Activated B cell treated with CpG ODN at 0.5 μM for 24 hours (primary cell): ENCODE data around the gene STIMATE. TPM values are rescaled to one million over a fixed set of nuclear protein-coding genes. Genes with fewer than 3 reads are reported as not detected.

ENCODE experiments used
- ATAC-seq: fragments of 200-7000 bp; cut with Tn5 transposase; one replicate; pipeline ENCODE4 v1.10.0; 2021; ENCODE audit warnings: low read depth, mild to moderate bottlenecking, moderate library complexity
- CTCF ChIA-PET: fragments of 350-600 bp; sonication (Branson Sonifier 250); formaldehyde crosslinking; loops from one replicate; lab custom pipeline; 2021; ENCODE audit warnings: antibody characterized with exemption; lab: Charles Lee
- POLR2A ChIA-PET: fragments of 350-600 bp; sonication (Branson Sonifier 250); formaldehyde crosslinking; loops from one replicate; lab custom pipeline; 2021; ENCODE audit warnings: antibody characterized with exemption; lab: Charles Lee
- DNase-seq: peaks from one replicate; pipeline ENCODE4 v3.0.0; 2022
- H3K27ac Mint-ChIP-seq: one replicate; pipeline ENCODE4 v1.8.0; 2020; ENCODE audit warnings: mixed read lengths
- H3K27me3 Mint-ChIP-seq: one replicate; pipeline ENCODE4 v1.8.0; 2021; ENCODE audit warnings: mixed read lengths
- H3K36me3 Mint-ChIP-seq: one replicate; pipeline ENCODE4 v1.8.0; 2021; ENCODE audit warnings: low read depth, mixed read lengths
- H3K4me1 Mint-ChIP-seq: one replicate; pipeline ENCODE4 v1.8.0; 2021; ENCODE audit warnings: mixed read lengths
- H3K4me3 Mint-ChIP-seq: one replicate; pipeline ENCODE4 v1.8.0; 2020; ENCODE audit warnings: mild to moderate bottlenecking, mixed read lengths
- H3K9me3 Mint-ChIP-seq: one replicate; pipeline ENCODE4 v1.8.0; 2020; ENCODE audit warnings: mixed read lengths
- intact Hi-C: fragments of 100-400 bp; cut with micrococcal nuclease; formaldehyde crosslinking; loops from one replicate; pipeline ENCODE4 v1.15.1; 2024
- total RNA-seq: library from RNA; stranded (reverse); gene quantifications from 2 replicates; pipeline ENCODE4 v1.2.3, GENCODE V29; 2022
- TF ChIP-seq, protein P1 (sequence below): fragments of 200-600 bp; IDR thresholded peaks from one replicate; pipeline ENCODE4 v1.8.0; 2022; ENCODE audit warnings: antibody characterized with exemption, mild to moderate bottlenecking

STIMATE gene
- total RNA-seq, 1 donor from 2014 or later, result 25.8 TPM

DNA sequence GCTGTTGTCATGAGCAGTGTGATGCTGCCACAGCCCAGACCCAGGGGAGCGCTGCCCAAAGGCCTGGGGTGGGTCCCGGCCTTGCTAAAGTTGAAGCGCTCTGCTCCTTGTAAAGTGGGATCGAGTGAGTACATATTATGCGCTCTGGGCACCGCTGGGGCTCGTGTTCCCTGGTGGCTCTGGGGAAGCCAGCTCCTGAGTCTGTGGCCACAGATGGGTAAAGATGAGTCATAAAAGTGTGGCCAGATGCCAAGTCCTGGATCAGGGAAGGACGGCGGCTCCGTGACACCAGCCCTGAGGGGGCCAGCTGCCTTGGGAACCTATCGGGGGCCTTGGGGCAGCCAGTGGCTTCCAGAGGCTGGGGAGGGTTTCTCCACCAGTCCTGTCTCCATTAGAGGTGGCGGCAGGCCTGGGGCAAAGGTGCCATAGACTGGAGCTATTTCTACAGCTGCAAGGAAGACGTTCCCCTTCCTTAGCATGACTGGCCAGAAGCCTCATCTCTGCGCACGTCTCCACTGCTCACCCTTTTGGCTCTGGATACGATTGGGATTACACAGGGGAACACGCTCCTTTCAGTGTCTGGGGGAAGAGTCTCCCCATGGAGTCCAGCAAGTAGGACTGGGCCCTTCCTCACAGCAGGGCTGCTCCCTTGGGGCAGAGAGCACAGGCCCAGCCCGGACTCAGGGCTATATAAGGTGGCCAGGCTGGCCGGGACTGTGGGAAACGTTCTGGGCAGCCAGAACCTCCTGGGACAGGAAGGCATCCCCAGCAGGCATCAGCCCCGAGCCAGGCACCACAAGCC, 65.6 kb downstream of the STIMATE start:
- DNase-seq, result no peak
- POLR2A ChIA-PET, result no interaction called here
- intact Hi-C loops, result no loop called here
- no peaks in the 10 kb centered on the region for H3K27me3 Mint-ChIP-seq
- TF ChIP-seq, protein P1, sequence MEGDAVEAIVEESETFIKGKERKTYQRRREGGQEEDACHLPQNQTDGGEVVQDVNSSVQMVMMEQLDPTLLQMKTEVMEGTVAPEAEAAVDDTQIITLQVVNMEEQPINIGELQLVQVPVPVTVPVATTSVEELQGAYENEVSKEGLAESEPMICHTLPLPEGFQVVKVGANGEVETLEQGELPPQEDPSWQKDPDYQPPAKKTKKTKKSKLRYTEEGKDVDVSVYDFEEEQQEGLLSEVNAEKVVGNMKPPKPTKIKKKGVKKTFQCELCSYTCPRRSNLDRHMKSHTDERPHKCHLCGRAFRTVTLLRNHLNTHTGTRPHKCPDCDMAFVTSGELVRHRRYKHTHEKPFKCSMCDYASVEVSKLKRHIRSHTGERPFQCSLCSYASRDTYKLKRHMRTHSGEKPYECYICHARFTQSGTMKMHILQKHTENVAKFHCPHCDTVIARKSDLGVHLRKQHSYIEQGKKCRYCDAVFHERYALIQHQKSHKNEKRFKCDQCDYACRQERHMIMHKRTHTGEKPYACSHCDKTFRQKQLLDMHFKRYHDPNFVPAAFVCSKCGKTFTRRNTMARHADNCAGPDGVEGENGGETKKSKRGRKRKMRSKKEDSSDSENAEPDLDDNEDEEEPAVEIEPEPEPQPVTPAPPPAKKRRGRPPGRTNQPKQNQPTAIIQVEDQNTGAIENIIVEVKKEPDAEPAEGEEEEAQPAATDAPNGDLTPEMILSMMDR, result no peak
- no peaks in the 10 kb centered on the region for H3K9me3 Mint-ChIP-seq
- no peaks in the 10 kb centered on the region for H3K4me1 Mint-ChIP-seq
- no peak for ATAC-seq
- H3K4me3 Mint-ChIP-seq, result no peak overlapping the region
- CTCF ChIA-PET, result no interaction called here
- H3K27ac Mint-ChIP-seq, result no peak overlapping the region
- H3K36me3 Mint-ChIP-seq, result peaks cover 11% of the 10 kb centered on the region

GRCh38 chr3:52830535-52831258, 66.7 kb downstream of the STIMATE start, which contains the start of gene ITIH4:
TSS of gene ITIH4 (minus strand) at chr3:52830672. CDS start at chr3:52830642, 30 bp downstream.
- POLR2A ChIA-PET, result no interaction called here

GRCh38 chr3:52829906-52830463, 67.4 kb downstream of the STIMATE start:
- Mint-ChIP-seq H3K27me3 (no peaks in the 10 kb centered on the region), H3K4me3 (no peak overlapping the region), H3K9me3 (no peaks in the 10 kb centered on the region), H3K27ac (no peak overlapping the region), H3K4me1 (no peaks in the 10 kb centered on the region), H3K36me3 (peaks cover 3% of the 10 kb centered on the region)
- TF ChIP-seq, protein P1, result no peak
- ChIA-PET POLR2A (no interaction called here), CTCF (no interaction called here)
- no peak for DNase-seq
- ATAC-seq, result no peak
- intact Hi-C loops, result no loop called here

More at GRCh38 chr3:52830535-52831258, 66.7 kb downstream of the STIMATE start, which contains the start of gene ITIH4:
- Mint-ChIP-seq H3K27ac (no peak within 1 kb of the TSS), H3K36me3 (peaks cover 6% of the 10 kb centered on the region), H3K4me1 (no peaks in the 10 kb centered on the region), H3K4me3 (no peak within 1 kb of the TSS), H3K27me3 (no peaks in the 10 kb centered on the region), H3K9me3 (no peaks in the 10 kb centered on the region)
- no peak for DNase-seq
- no peak for ATAC-seq
- CTCF ChIA-PET, result no interaction called here
- TF ChIP-seq, protein P1, result no peak
- intact Hi-C loops, result no loop called here

- TF ChIP-seq, protein P1, result no peak
- ATAC-seq (no peak), DNase-seq (no peak)
- H3K27me3 Mint-ChIP-seq, result no peaks in the 10 kb centered on the region
- no peak overlapping the region for H3K4me3 Mint-ChIP-seq
- ChIA-PET CTCF (no interaction called here), POLR2A (no interaction called here)
- H3K27ac Mint-ChIP-seq, result no peak overlapping the region
- H3K36me3 Mint-ChIP-seq, result peaks cover 1% of the 10 kb centered on the region
- H3K4me1 Mint-ChIP-seq, result no peaks in the 10 kb centered on the region
- intact Hi-C loops, result no loop called here
- H3K9me3 Mint-ChIP-seq, result no peaks in the 10 kb centered on the region
These were observed 67.9 kb downstream of the STIMATE start for GRCh38 chr3:52829482-52829881.
